ENCODE measurements around the gene SREBF1.

Gene SREBF1

GRCh38 chr17:17770632-17771044, 66.1 kb downstream of the SREBF1 start:
- H4K20me1 ChIP-seq = peaks cover 91 to 99% (median 96%) of the 10 kb centered on the region in 11 experiments
- no peak overlapping the region for H3K4me3 ChIP-seq
- H3K4me2 ChIP-seq = peak overlapping the region in 5 of 11 experiments; percentile 7 to 43 (median 16); a peak in 5 of 22 replicates
- no peaks in the 10 kb centered on the region for H3K27me3 ChIP-seq
- 0 out of 22 replicates have a peak overlapping the region, but pooled peaks of 1 of the 11 experiments have one; percentile 9 for H3K9ac ChIP-seq
- H3K27ac ChIP-seq = no peak overlapping the region; a peak in 1 of 22 replicates
- peaks cover 14 to 66% (median 55%) of the 10 kb centered on the region in 10 experiments for H3K4me1 ChIP-seq
- peaks cover 0 to 17% (median 0%) of the 10 kb centered on the region in 11 experiments; a peak in 4 of 22 replicates for H3K36me3 ChIP-seq
- no peaks in the 10 kb centered on the region for H3K9me3 ChIP-seq (replicated peaks in 1 of 11)
- TF ChIP-seq Cebpa-rat (IDR thresholded peaks at IDR 0.05) = no peak

DNA sequence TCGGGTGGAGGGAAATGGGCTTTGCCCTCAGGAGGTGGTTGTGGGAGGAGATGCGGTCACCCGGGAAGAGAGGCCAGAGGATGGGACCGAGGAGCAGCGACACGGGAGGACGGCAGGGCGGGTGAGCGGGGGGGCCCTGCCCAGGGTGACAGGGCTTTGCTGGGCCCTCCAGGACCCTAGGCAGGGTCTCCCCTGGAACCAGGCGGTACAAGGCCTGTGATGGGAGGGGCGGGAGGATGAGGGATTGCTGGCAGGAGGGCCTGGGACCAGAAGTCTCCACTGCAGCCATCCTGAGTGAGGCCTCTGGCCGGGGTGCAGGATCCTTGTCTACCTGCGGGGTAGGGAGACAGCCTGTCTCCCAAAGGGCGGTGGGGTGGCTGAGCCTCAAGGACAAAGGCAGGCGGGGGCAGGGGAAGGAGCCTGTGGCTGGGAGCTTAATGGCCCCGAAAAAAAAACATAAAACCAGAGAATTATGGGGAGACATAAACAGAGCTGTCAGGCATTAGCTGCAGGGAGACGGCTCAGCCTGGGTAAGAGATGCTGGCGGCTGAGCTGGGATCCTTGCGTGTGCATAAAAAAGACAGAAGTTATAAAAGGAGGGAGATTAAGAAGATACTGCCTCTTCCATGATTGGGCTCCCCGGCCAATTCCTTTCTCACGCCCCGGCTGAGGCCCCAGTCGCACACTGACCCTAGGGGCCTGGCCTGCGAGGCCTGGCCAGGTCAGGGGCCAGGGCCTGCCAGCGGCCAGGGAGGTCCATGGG, 66.7 kb downstream of the SREBF1 start:
- Histone ChIP-seq H3K9me3 (replicated peaks in 1 of 11) (no peaks in the 10 kb centered on the region), H4K20me1 (peaks cover 92 to 99% (median 96%) of the 10 kb centered on the region in 11 experiments), H3K4me2 (peak overlapping the region in 1 of 11 experiments; percentile 9; a peak in 1 of 22 replicates), H3K36me3 (peaks cover 0 to 20% (median 2%) of the 10 kb centered on the region in 11 experiments; a peak in 5 of 22 replicates), H3K4me3 (no peak overlapping the region), H3K9ac (peak overlapping the region in 8 of 11 experiments; percentile 4 to 52 (median 44); a peak in 5 of 22 replicates), H3K4me1 (peaks cover 20 to 72% (median 61%) of the 10 kb centered on the region in 10 experiments), H3K27me3 (no peaks in the 10 kb centered on the region), H3K27ac (peak overlapping the region in 4 of 11 experiments; percentile 19 to 37 (median 32); a peak in 4 of 22 replicates)
- no peak for TF ChIP-seq Cebpa-rat (IDR thresholded peaks at IDR 0.05)

GRCh38 chr17:17768424-17769088, 68.2 kb downstream of the SREBF1 start:
- peak overlapping the region in 5 of 11 experiments; percentile 20 to 37 (median 27); a peak in 6 of 22 replicates for H3K27ac ChIP-seq
- H3K27me3 ChIP-seq = no peaks in the 10 kb centered on the region
- H3K9me3 ChIP-seq (replicated peaks in 1 of 11) = no peaks in the 10 kb centered on the region
- H3K4me3 ChIP-seq = no peak overlapping the region
- peaks cover 34 to 87% (median 76%) of the 10 kb centered on the region in 10 experiments for H3K4me1 ChIP-seq
- TF ChIP-seq Cebpa-rat (IDR thresholded peaks at IDR 0.05) = no peak
- peaks cover 0 to 18% (median 4%) of the 10 kb centered on the region in 11 experiments; a peak in 6 of 22 replicates for H3K36me3 ChIP-seq
- H3K4me2 ChIP-seq = peak overlapping the region in 6 of 11 experiments; percentile 13 to 89 (median 53); a peak in 3 of 22 replicates
- H3K9ac ChIP-seq = peak overlapping the region in 10 of 11 experiments; percentile 20 to 52 (median 44); a peak in 13 of 22 replicates
- H4K20me1 ChIP-seq = peaks cover 91 to 99% (median 96%) of the 10 kb centered on the region in 11 experiments

DNA sequence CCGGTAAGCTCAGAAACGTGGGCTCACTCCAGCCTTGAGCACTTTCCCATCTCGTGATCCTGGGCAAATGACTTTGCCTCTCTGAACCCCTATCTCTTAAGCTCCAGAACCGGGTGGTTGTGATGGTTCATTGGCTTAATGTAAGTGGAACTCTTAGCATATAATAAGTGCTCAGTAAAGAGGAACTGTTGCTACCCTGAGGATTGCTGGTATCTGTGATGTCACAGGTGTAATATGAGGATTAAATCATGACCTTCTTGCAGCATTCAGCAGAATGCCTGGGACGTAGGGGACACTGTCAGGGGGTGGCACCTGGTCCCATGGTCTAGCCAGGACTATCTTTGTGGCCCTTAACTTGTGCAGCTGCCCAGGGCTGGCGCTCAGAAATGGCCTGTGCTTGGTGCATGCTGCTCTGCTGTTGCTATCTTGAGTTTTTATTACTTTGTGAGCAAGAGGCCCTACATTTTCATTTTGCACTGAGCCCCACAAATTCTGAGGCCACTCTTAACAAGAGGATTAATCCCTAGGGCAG, 68.8 kb downstream of the SREBF1 start:
- TF ChIP-seq Cebpa-rat (IDR thresholded peaks at IDR 0.05) = no peak
- no peaks in the 10 kb centered on the region for H3K9me3 ChIP-seq (replicated peaks in 1 of 11)
- H3K4me3 ChIP-seq = no peak overlapping the region
- peaks cover 40 to 93% (median 81%) of the 10 kb centered on the region in 10 experiments for H3K4me1 ChIP-seq
- H3K4me2 ChIP-seq = peak overlapping the region in 6 of 11 experiments; percentile 13 to 89 (median 82); a peak in 8 of 22 replicates
- no peaks in the 10 kb centered on the region for H3K27me3 ChIP-seq
- H3K36me3 ChIP-seq = peaks cover 0 to 18% (median 4%) of the 10 kb centered on the region in 11 experiments; a peak in 6 of 22 replicates
- peak overlapping the region in 1 of 11 experiments; percentile 37; a peak in 1 of 22 replicates for H3K27ac ChIP-seq
- H4K20me1 ChIP-seq = peaks cover 91 to 99% (median 97%) of the 10 kb centered on the region in 11 experiments
- H3K9ac ChIP-seq = peak overlapping the region in 3 of 11 experiments; percentile 4 to 52 (median 50); a peak in 3 of 22 replicates

- no peaks in the 10 kb centered on the region for H3K9me3 ChIP-seq (replicated peaks in 1 of 11)
- H3K9ac ChIP-seq = peak overlapping the region in 7 of 11 experiments; percentile 8 to 76 (median 61); a peak in 7 of 22 replicates
- H4K20me1 ChIP-seq = peaks cover 93 to 100% (median 98%) of the 10 kb centered on the region in 11 experiments
- no peak for TF ChIP-seq Cebpa-rat (IDR thresholded peaks at IDR 0.05)
- H3K36me3 ChIP-seq = peaks cover 0 to 15% (median 4%) of the 10 kb centered on the region in 11 experiments; a peak in 6 of 22 replicates
- peak overlapping the region in 5 of 11 experiments; percentile 36 to 74 (median 65); a peak in 6 of 22 replicates for H3K27ac ChIP-seq
- H3K4me3 ChIP-seq = no peak overlapping the region
- H3K4me2 ChIP-seq = peak overlapping the region in 10 of 11 experiments; percentile 71 to 89 (median 84); a peak in 20 of 22 replicates
- no peaks in the 10 kb centered on the region for H3K27me3 ChIP-seq
- peaks cover 40 to 97% (median 87%) of the 10 kb centered on the region in 10 experiments for H3K4me1 ChIP-seq
Measured at GRCh38 chr17:17767154-17767869, 69.5 kb downstream of the SREBF1 start.

DNA sequence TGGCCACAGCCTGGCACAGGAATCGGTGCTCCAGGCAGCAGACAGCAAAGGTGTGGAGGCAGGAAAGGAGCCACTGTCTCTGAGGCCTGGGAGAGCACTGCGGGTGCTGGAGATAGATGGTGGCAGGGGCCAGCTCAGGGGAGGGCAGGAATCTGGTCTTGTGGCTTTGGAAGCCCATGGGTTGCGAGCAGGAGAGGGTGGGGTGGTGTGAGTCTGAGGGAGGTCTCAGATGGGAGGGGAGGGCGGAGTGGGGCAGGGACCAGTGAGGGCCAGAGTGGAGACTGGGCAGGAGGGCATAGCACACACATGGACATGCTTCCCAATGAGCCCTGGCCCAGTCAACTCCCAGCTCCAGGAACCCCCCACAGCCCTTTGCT, 70.1 kb downstream of the SREBF1 start:
- H3K27ac ChIP-seq = peak overlapping the region in 9 of 11 experiments; percentile 23 to 74 (median 52); a peak in 15 of 22 replicates
- H3K27me3 ChIP-seq = no peaks in the 10 kb centered on the region
- no peak for TF ChIP-seq Cebpa-rat (IDR thresholded peaks at IDR 0.05)
- no peaks in the 10 kb centered on the region for H3K9me3 ChIP-seq (replicated peaks in 1 of 11)
- peak overlapping the region; percentile 71 to 89 (median 83) for H3K4me2 ChIP-seq
- H3K9ac ChIP-seq = peak overlapping the region; percentile 8 to 76 (median 59); a peak in 17 of 22 replicates
- H4K20me1 ChIP-seq = peaks cover 93 to 100% (median 98%) of the 10 kb centered on the region in 11 experiments
- no peak overlapping the region for H3K4me3 ChIP-seq
- peaks cover 40 to 97% (median 90%) of the 10 kb centered on the region in 10 experiments for H3K4me1 ChIP-seq
- H3K36me3 ChIP-seq = peaks cover 0 to 11% (median 4%) of the 10 kb centered on the region in 11 experiments; a peak in 6 of 22 replicates

GRCh38 chr17:17766077-17766743, 70.6 kb downstream of the SREBF1 start:
- TF ChIP-seq Cebpa-rat (IDR thresholded peaks at IDR 0.05) = no peak
- Histone ChIP-seq H4K20me1 (peaks cover 93 to 100% (median 98%) of the 10 kb centered on the region in 11 experiments), H3K36me3 (peaks cover 0 to 11% (median 4%) of the 10 kb centered on the region in 11 experiments; a peak in 6 of 22 replicates), H3K4me2 (peak overlapping the region; percentile 71 to 89 (median 83)), H3K4me1 (peaks cover 40 to 97% (median 90%) of the 10 kb centered on the region in 10 experiments), H3K27me3 (no peaks in the 10 kb centered on the region), H3K9ac (peak overlapping the region; percentile 8 to 76 (median 59); a peak in 17 of 22 replicates), H3K4me3 (no peak overlapping the region), H3K9me3 (replicated peaks in 1 of 11) (no peaks in the 10 kb centered on the region), H3K27ac (peak overlapping the region in 9 of 11 experiments; percentile 23 to 74 (median 52); a peak in 17 of 22 replicates)

All from BLaER1 treated with 17β-estradiol and CSF1 and Interleukin-3, amounts not matched to agents 10 nM and 100 nM (cell line).